Adrenal gland (tissue), 5 donors: ENCODE data around the gene ZSCAN23.
A peak's percentile ranks its signal among the peaks of the same experiment; 100 is the strongest.

Source experiments
- POLR2A ChIP-seq, 2 donors: fragments of 450-650 bp; IDR thresholded peaks; one replicate each; pipeline ENCODE4 v1.6.1; 2017; ENCODE audit warnings: antibody characterized with exemption in 2 of 2, mild to moderate bottlenecking in 2 of 2, moderate library complexity in 1 of 2
- TF ChIP-seq, protein P1 (sequence below), 6 experiments: fragments of 450-650 bp in 4 of 6; fragments of 200-600 bp in 2 of 6; sonication (generic) in 1 of 6; IDR thresholded peaks; 1 replicate in 5 of 6; 2 replicates in 1 of 6; pipeline versions ENCODE4 v1.5.1 to v1.8.0; 2016 to 2021; ENCODE audit warnings: antibody characterized with exemption in 6 of 6, mild to moderate bottlenecking in 2 of 6, moderate library complexity in 1 of 6
- donor health status: DM: no; HTN: no; CAD: no.

DNA sequence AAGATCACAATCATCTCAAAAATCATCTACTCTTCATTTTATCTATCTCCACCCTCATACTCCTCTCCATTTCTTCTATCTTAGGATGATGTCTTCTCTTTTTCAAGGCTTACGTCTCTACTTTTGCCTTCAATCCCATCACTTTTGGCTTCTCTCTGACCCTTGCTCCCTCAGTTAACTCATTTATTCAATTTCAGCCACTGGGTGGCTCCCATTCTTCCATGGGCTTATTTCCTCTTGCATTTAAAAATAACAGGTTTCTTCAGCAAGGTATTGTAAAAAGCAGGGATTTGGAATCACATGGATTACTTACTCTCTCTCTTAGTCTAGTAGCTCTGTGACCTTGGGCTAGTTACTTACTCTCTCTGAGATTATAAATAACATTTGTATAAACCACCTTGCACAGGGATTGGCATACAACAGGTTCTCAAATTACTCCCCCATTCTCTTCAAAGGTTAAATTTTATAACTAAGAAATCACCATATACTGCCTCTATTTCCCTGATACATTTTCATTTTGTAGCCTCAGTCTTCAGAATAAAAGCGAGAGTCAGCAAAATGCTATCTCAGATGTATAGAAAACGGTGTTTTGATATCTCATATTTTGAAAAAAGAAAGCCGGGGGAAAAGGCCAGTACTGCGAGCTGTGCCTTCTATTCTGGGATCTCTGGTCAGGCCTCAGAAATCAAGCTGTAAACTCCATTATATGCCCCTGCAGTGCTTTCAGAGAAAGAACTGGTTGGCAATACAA is 49.2 kb downstream of the ZSCAN23 start:
- TF ChIP-seq, protein P1, sequence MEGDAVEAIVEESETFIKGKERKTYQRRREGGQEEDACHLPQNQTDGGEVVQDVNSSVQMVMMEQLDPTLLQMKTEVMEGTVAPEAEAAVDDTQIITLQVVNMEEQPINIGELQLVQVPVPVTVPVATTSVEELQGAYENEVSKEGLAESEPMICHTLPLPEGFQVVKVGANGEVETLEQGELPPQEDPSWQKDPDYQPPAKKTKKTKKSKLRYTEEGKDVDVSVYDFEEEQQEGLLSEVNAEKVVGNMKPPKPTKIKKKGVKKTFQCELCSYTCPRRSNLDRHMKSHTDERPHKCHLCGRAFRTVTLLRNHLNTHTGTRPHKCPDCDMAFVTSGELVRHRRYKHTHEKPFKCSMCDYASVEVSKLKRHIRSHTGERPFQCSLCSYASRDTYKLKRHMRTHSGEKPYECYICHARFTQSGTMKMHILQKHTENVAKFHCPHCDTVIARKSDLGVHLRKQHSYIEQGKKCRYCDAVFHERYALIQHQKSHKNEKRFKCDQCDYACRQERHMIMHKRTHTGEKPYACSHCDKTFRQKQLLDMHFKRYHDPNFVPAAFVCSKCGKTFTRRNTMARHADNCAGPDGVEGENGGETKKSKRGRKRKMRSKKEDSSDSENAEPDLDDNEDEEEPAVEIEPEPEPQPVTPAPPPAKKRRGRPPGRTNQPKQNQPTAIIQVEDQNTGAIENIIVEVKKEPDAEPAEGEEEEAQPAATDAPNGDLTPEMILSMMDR (IDR thresholded peaks at IDR 0.05): peak in 2 of 6 experiments; percentile 10 to 23
- TF ChIP-seq POLR2A (IDR thresholded peaks at IDR 0.05): no peak
